ENCODE measurements around the gene SKIC8. TPM values are rescaled to one million over a fixed set of nuclear protein-coding genes. Genes with fewer than 3 reads are reported as not detected.

The SKIC8 gene
- total and polyA plus RNA-seq, 2 experiments from 2014 or later = 52.6 to 70.6 TPM

- in situ Hi-C loops (cut with MboI) = no loop called here
- Histone ChIP-seq H3K4me3 (no peak overlapping the region), H3K9me2 (ENCODE audit: insufficient read depth) (no peaks in the 10 kb centered on the region), H3K4me2 (ENCODE audit: unreplicated experiment) (no peak overlapping the region), H3K36me3 (ENCODE audit: low read depth) (no peaks in the 10 kb centered on the region), H3K9me3 (ENCODE audit: low read depth) (no peaks in the 10 kb centered on the region), H3F3A (ENCODE audit: insufficient read depth) (no peaks in the 10 kb centered on the region), H4K20me1 (ENCODE audit: insufficient read depth) (no peaks in the 10 kb centered on the region), H3K4me1 (ENCODE audit: insufficient read depth) (no peaks in the 10 kb centered on the region), H3K79me2 (ENCODE audit: insufficient read depth) (no peaks in the 10 kb centered on the region), H3K9ac (no peak overlapping the region), H3K27ac (no peak overlapping the region), H2AFZ (no peak overlapping the region), H3K27me3 (replicated peaks; ENCODE audit: insufficient read depth) (peaks cover 11% of the 10 kb centered on the region; the same call in 1 of the 2 replicates)
- DNase-seq = no peak
- 51 to 62% methylated on average over 7 of the region's 7 CpGs for WGBS, 2 experiments (ENCODE audit: low coverage in 1 of 2, low lambda C conversion rate in 2 of 2, missing lambda C conversion rate in 2 of 2)
- TF ChIP-seq EZH2 (IDR thresholded peaks at IDR 0.05; ENCODE audit: insufficient read depth, poor library complexity, severe bottlenecking) (no peak), EZH2phosphoT487 (IDR thresholded peaks at IDR 0.05; ENCODE audit: insufficient read depth, low read depth) (no peak)
Observed at GRCh38 chr15:78315686-78316282, 16.4 kb upstream of the SKIC8 start.

DNA sequence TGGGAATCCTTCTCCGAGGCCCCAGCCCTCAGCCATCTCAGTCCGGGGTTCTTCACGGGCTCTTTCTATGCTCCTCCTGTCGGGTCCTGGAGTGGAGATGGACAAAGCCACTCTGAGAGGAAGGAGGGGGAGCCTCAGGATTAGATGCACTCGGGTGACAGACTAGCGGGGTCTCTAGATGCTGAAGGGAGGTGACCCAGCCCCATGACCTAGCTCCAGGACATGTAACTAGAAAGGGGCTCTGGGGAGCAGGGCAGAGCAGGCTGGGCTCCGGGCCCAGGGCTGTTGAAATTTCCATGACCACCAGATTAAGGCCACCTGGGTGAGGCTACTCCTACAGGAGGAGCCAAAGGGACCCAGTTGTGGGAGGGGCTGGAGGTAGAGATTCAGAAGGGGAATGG is 14.8 kb upstream of the SKIC8 start:
- Histone ChIP-seq H3K4me1 (ENCODE audit: insufficient read depth) (no peaks in the 10 kb centered on the region), H3F3A (ENCODE audit: insufficient read depth) (no peaks in the 10 kb centered on the region), H3K4me3 (no peak overlapping the region), H3K36me3 (ENCODE audit: low read depth) (no peaks in the 10 kb centered on the region), H3K79me2 (ENCODE audit: insufficient read depth) (no peaks in the 10 kb centered on the region), H4K20me1 (ENCODE audit: insufficient read depth) (no peaks in the 10 kb centered on the region), H3K9ac (no peak overlapping the region), H2AFZ (no peak overlapping the region), H3K9me3 (ENCODE audit: low read depth) (no peaks in the 10 kb centered on the region), H3K9me2 (ENCODE audit: insufficient read depth) (no peaks in the 10 kb centered on the region), H3K4me2 (ENCODE audit: unreplicated experiment) (no peak overlapping the region), H3K27me3 (replicated peaks; ENCODE audit: insufficient read depth) (peaks cover 12% of the 10 kb centered on the region; the same call in 1 of the 2 replicates), H3K27ac (no peak overlapping the region)
- in situ Hi-C loops (cut with MboI) = loop anchor here (5.0 kb wide), 1 partner anchor 113 kb away; no protein-coding TSS in a partner anchor
- WGBS, 2 experiments (ENCODE audit: low coverage in 1 of 2, low lambda C conversion rate in 2 of 2, missing lambda C conversion rate in 2 of 2) = 65 to 67% methylated on average over 7 of the region's 7 CpGs
- TF ChIP-seq EZH2phosphoT487 (IDR thresholded peaks at IDR 0.05; ENCODE audit: insufficient read depth, low read depth) (no peak), EZH2 (IDR thresholded peaks at IDR 0.05; ENCODE audit: insufficient read depth, poor library complexity, severe bottlenecking) (no peak)
- DNase-seq = no peak

- no peak for DNase-seq
Observed at GRCh38 chr15:78313383-78313782, 14.0 kb upstream of the SKIC8 start.

GRCh38 chr15:78312957-78313356 is 13.5 kb upstream of the SKIC8 start:
- Histone ChIP-seq H3K27ac (no peak overlapping the region), H3K4me2 (ENCODE audit: unreplicated experiment) (no peak overlapping the region), H3K36me3 (ENCODE audit: low read depth) (no peaks in the 10 kb centered on the region), H3F3A (ENCODE audit: insufficient read depth) (no peaks in the 10 kb centered on the region), H3K9me2 (ENCODE audit: insufficient read depth) (no peaks in the 10 kb centered on the region), H3K27me3 (replicated peaks; ENCODE audit: insufficient read depth) (peaks cover 18% of the 10 kb centered on the region; the same call in 1 of the 2 replicates), H3K9me3 (ENCODE audit: low read depth) (no peaks in the 10 kb centered on the region), H3K4me3 (no peak overlapping the region), H3K79me2 (ENCODE audit: insufficient read depth) (no peaks in the 10 kb centered on the region), H2AFZ (no peak overlapping the region), H4K20me1 (ENCODE audit: insufficient read depth) (no peaks in the 10 kb centered on the region), H3K9ac (no peak overlapping the region), H3K4me1 (ENCODE audit: insufficient read depth) (no peaks in the 10 kb centered on the region)
- TF ChIP-seq EZH2phosphoT487 (IDR thresholded peaks at IDR 0.05; ENCODE audit: insufficient read depth, low read depth) = no peak
- no peak for DNase-seq
- 65 to 71% methylated on average over 5 of the region's 5 CpGs for WGBS, 2 experiments (ENCODE audit: low coverage in 1 of 2, low lambda C conversion rate in 2 of 2, missing lambda C conversion rate in 2 of 2)
- in situ Hi-C loops (cut with MboI) = loop anchor here (5.0 kb wide), 1 partner anchor 114 kb away; no protein-coding TSS in a partner anchor

More at GRCh38 chr15:78313383-78313782, 14.0 kb upstream of the SKIC8 start:
- Histone ChIP-seq H3K4me2 (ENCODE audit: unreplicated experiment) (no peak overlapping the region), H3K79me2 (ENCODE audit: insufficient read depth) (no peaks in the 10 kb centered on the region), H3K9me3 (ENCODE audit: low read depth) (no peaks in the 10 kb centered on the region), H2AFZ (no peak overlapping the region), H3K4me1 (ENCODE audit: insufficient read depth) (no peaks in the 10 kb centered on the region), H3K4me3 (no peak overlapping the region), H3K9me2 (ENCODE audit: insufficient read depth) (no peaks in the 10 kb centered on the region), H3K9ac (no peak overlapping the region), H4K20me1 (ENCODE audit: insufficient read depth) (no peaks in the 10 kb centered on the region), H3K27me3 (replicated peaks; ENCODE audit: insufficient read depth) (peaks cover 18% of the 10 kb centered on the region; the same call in 1 of the 2 replicates), H3K27ac (no peak overlapping the region), H3K36me3 (ENCODE audit: low read depth) (no peaks in the 10 kb centered on the region), H3F3A (ENCODE audit: insufficient read depth) (no peaks in the 10 kb centered on the region)
- WGBS, 2 experiments (ENCODE audit: low coverage in 1 of 2, low lambda C conversion rate in 2 of 2, missing lambda C conversion rate in 2 of 2) = 68 to 69% methylated on average over 8 of the region's 8 CpGs
- TF ChIP-seq EZH2 (IDR thresholded peaks at IDR 0.05; ENCODE audit: insufficient read depth, poor library complexity, severe bottlenecking) (no peak), EZH2phosphoT487 (IDR thresholded peaks at IDR 0.05; ENCODE audit: insufficient read depth, low read depth) (no peak)
- in situ Hi-C loops (cut with MboI) = loop anchor here (5.0 kb wide), 1 partner anchor 114 kb away; no protein-coding TSS in a partner anchor

Data from GM23248 (cell line).